Measurements from ENCODE around the gene FOXE3.

FOXE3 gene

GRCh38 chr1:47460456-47460855 is 44.4 kb downstream of the FOXE3 start:
- DNase-seq (ENCODE audit: low read depth) = no peak
- TF ChIP-seq, protein P1, sequence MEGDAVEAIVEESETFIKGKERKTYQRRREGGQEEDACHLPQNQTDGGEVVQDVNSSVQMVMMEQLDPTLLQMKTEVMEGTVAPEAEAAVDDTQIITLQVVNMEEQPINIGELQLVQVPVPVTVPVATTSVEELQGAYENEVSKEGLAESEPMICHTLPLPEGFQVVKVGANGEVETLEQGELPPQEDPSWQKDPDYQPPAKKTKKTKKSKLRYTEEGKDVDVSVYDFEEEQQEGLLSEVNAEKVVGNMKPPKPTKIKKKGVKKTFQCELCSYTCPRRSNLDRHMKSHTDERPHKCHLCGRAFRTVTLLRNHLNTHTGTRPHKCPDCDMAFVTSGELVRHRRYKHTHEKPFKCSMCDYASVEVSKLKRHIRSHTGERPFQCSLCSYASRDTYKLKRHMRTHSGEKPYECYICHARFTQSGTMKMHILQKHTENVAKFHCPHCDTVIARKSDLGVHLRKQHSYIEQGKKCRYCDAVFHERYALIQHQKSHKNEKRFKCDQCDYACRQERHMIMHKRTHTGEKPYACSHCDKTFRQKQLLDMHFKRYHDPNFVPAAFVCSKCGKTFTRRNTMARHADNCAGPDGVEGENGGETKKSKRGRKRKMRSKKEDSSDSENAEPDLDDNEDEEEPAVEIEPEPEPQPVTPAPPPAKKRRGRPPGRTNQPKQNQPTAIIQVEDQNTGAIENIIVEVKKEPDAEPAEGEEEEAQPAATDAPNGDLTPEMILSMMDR (conservative IDR thresholded peaks at IDR 0.05; ENCODE audit: low read depth, low read length) = no peak
- no peak overlapping the region for H3K4me3 ChIP-seq (ENCODE audit: low read depth, low read length)

- DNase-seq (ENCODE audit: low read depth) = peak; percentile 14
- TF ChIP-seq, protein P1 (conservative IDR thresholded peaks at IDR 0.05; ENCODE audit: low read depth, low read length) = no peak
- H3K4me3 ChIP-seq (ENCODE audit: low read depth, low read length) = no peak overlapping the region
Measured at GRCh38 chr1:47465605-47466004, 49.5 kb downstream of the FOXE3 start.

Data from choroid plexus epithelial cell (primary cell).